IMR-90 (cell line): Measurements from ENCODE around the gene ADGRD1. TPM values are rescaled to one million over a fixed set of nuclear protein-coding genes. Genes with fewer than 3 reads are reported as not detected.

Source experiments
- ATAC-seq: fragments of 200-7000 bp; cut with Tn5 transposase; 2 replicates; pipeline ENCODE4 v1.9.1; 2020; ENCODE audit warnings: low read depth, mild to moderate bottlenecking, moderate library complexity
- BruUV-seq: library from RNA; stranded (reverse); fragments of 400-500 nt; replicated peaks from 2 replicates; lab custom pipeline; 2021; lab: Mats Ljungman, UMichigan
- CTCF ChIA-PET: fragments of 300-600 bp; formaldehyde crosslinking; extraction: SDS; loops from one replicate; lab custom pipeline; 2021; ENCODE audit warnings: antibody characterized with exemption; lab: Yijun Ruan, JAX
- POLR2A ChIA-PET: fragments of 300-600 bp; sonication (Branson Sonifier 250); formaldehyde crosslinking; loops from one replicate; lab custom pipeline; 2022; ENCODE audit warnings: antibody characterized with exemption; ENCODE audit not compliant: unreplicated experiment; lab: Charles Lee
- DNase-seq: peaks from one replicate; pipeline ENCODE4 v3.0.0; 2013
- H2AFZ ChIP-seq: replicated peaks from 2 replicates; pipeline ENCODE3; 2013; ENCODE audit warnings: low read length, mild to moderate bottlenecking; ENCODE audit not compliant: poor library complexity
- H2AK5ac ChIP-seq: 2 replicates; pipeline ENCODE4 v1.6.1; 2013; ENCODE audit warnings: low read depth, low read length, inconsistent platforms
- H2AK9ac ChIP-seq: replicated peaks from 2 replicates; pipeline ENCODE3; 2013; ENCODE audit warnings: mild to moderate bottlenecking, low read depth, low read length, moderate library complexity; ENCODE audit not compliant: poor library complexity
- H2BK120ac ChIP-seq: 2 replicates; pipeline ENCODE4 v1.6.1; 2013; ENCODE audit warnings: low read depth, low read length, inconsistent platforms
- H2BK15ac ChIP-seq: 3 replicates; pipeline ENCODE4 v1.6.1; 2013; ENCODE audit warnings: low read depth, low read length, inconsistent platforms
- H2BK20ac ChIP-seq: 2 replicates; pipeline ENCODE4 v1.6.1; 2013; ENCODE audit warnings: low read depth, mild to moderate bottlenecking, inconsistent platforms, low read length, moderate library complexity
- H2BK5ac ChIP-seq: 2 replicates; pipeline ENCODE4 v1.6.1; 2013; ENCODE audit warnings: mild to moderate bottlenecking, low read depth, low read length, inconsistent platforms; ENCODE audit not compliant: poor library complexity, severe bottlenecking
- H3K14ac ChIP-seq: replicated peaks from 2 replicates; pipeline ENCODE4 v1.6.1; 2013; ENCODE audit warnings: low read depth, low read length, inconsistent platforms
- H3K18ac ChIP-seq: 2 replicates; pipeline ENCODE4 v1.6.1; 2013; ENCODE audit warnings: low read depth, low read length, control low read depth
- H3K23ac ChIP-seq: 2 replicates; pipeline ENCODE4 v1.6.1; 2013; ENCODE audit warnings: low read depth, low read length, inconsistent platforms
- H3K27ac ChIP-seq: 2 replicates; pipeline ENCODE4 v1.5.1; 2013; ENCODE audit warnings: mild to moderate bottlenecking, control low read depth, low read length; ENCODE audit not compliant: insufficient read depth
- H3K27me3 ChIP-seq: 2 replicates; pipeline ENCODE4 v1.6.1; 2013; ENCODE audit warnings: low read length; ENCODE audit not compliant: control insufficient read depth, insufficient read depth
- H3K36me3 ChIP-seq: 2 replicates; pipeline ENCODE4 v1.6.1; 2013; ENCODE audit warnings: low read length, mixed read lengths; ENCODE audit not compliant: control insufficient read depth, insufficient read depth
- H3K4ac ChIP-seq: 2 replicates; pipeline ENCODE4 v1.6.1; 2013; ENCODE audit warnings: low read depth, low read length, inconsistent platforms
- H3K4me1 ChIP-seq: 2 replicates; pipeline ENCODE4 v1.6.1; 2013; ENCODE audit warnings: low read length, mixed read lengths; ENCODE audit not compliant: control insufficient read depth, insufficient read depth
- H3K4me2 ChIP-seq: 2 replicates; pipeline ENCODE4 v1.6.1; 2013; ENCODE audit warnings: low read depth, mild to moderate bottlenecking, control low read depth, low read length, moderate library complexity
- H3K4me3 ChIP-seq: 2 replicates; pipeline ENCODE4 v1.5.1; 2013; ENCODE audit warnings: low read depth, mild to moderate bottlenecking, control low read depth, low read length, moderate library complexity; ENCODE audit not compliant: insufficient read depth
- H3K56ac ChIP-seq: 2 replicates; pipeline ENCODE4 v1.6.1; 2013; ENCODE audit warnings: low read length, inconsistent platforms; ENCODE audit not compliant: insufficient read depth; ENCODE audit errors: extremely low read depth
- H3K79me1 ChIP-seq, 2 experiments: 2 replicates each; pipeline ENCODE4 v1.6.1; 2013; ENCODE audit warnings: low read length in 2 of 2, inconsistent platforms in 1 of 2, low read depth in 1 of 2
- H3K9ac ChIP-seq: 2 replicates; pipeline ENCODE4 v1.6.1; 2013; ENCODE audit warnings: low read depth, low read length, control low read depth
- H3K9me1 ChIP-seq: 2 replicates; pipeline ENCODE4 v1.6.1; 2013; ENCODE audit warnings: low read length, inconsistent platforms; ENCODE audit not compliant: insufficient read depth
- H3K9me3 ChIP-seq: 2 replicates; pipeline ENCODE4 v1.6.1; 2013; ENCODE audit warnings: low read length; ENCODE audit not compliant: control insufficient read depth, insufficient read depth
- H4K20me1 ChIP-seq: 2 replicates; pipeline ENCODE4 v1.6.1; 2013; ENCODE audit warnings: low read length, inconsistent platforms; ENCODE audit not compliant: insufficient read depth
- H4K5ac ChIP-seq: 2 replicates; pipeline ENCODE4 v1.6.1; 2013; ENCODE audit warnings: mild to moderate bottlenecking, low read depth, low read length, control low read depth
- H4K8ac ChIP-seq, 2 experiments: 2 replicates each; pipeline ENCODE4 v1.6.1; 2013; ENCODE audit warnings: low read depth in 2 of 2, low read length in 2 of 2, control low read depth in 1 of 2, inconsistent platforms in 1 of 2
- H4K91ac ChIP-seq: 2 replicates; pipeline ENCODE4 v1.6.1; 2013; ENCODE audit warnings: low read depth, low read length, inconsistent platforms; ENCODE audit not compliant: insufficient read depth
- BHLHE40 ChIP-seq: fragments of 150-350 bp; IDR thresholded peaks from 2 replicates; pipeline ENCODE4 v1.6.1; 2016; ENCODE audit warnings: mild to moderate bottlenecking, low read depth, low read length
- CEBPB ChIP-seq: IDR thresholded peaks from 2 replicates; pipeline ENCODE4 v1.6.1; 2012; ENCODE audit warnings: low read depth, low read length, improper control_type of control experiment
- CHD1 ChIP-seq: IDR thresholded peaks from 2 replicates; pipeline ENCODE4 v1.6.1; 2012; ENCODE audit warnings: low read depth, low read length, improper control_type of control experiment
- FOS ChIP-seq: fragments of 150-350 bp; IDR thresholded peaks from 2 replicates; pipeline ENCODE4 v1.6.1; 2016; ENCODE audit warnings: low read depth, low read length
- MAFK ChIP-seq: IDR thresholded peaks from 2 replicates; pipeline ENCODE4 v1.6.1; 2012; ENCODE audit warnings: low read depth, low read length, improper control_type of control experiment
- MAZ ChIP-seq: IDR thresholded peaks from 2 replicates; pipeline ENCODE4 v1.6.1; 2012; ENCODE audit warnings: low read depth, mild to moderate bottlenecking, low read length, improper control_type of control experiment, moderate library complexity, borderline replicate concordance
- MXI1 ChIP-seq: IDR thresholded peaks from 2 replicates; pipeline ENCODE4 v1.6.1; 2012; ENCODE audit warnings: low read depth, mild to moderate bottlenecking, low read length, moderate library complexity, borderline replicate concordance
- NFE2L2 ChIP-seq: fragments of 150-350 bp; IDR thresholded peaks from 2 replicates; pipeline ENCODE4 v1.6.1; 2016; ENCODE audit warnings: low read depth, mild to moderate bottlenecking, low read length
- POLR2A ChIP-seq: IDR thresholded peaks from 2 replicates; pipeline ENCODE4 v1.6.1; 2012; ENCODE audit warnings: mild to moderate bottlenecking, low read depth, low read length
- RAD21 ChIP-seq: IDR thresholded peaks from 2 replicates; pipeline ENCODE4 v1.6.1; 2012; ENCODE audit warnings: low read length, improper control_type of control experiment
- RCOR1 ChIP-seq: IDR thresholded peaks from 2 replicates; pipeline ENCODE4 v1.6.1; 2012; ENCODE audit warnings: mild to moderate bottlenecking, low read length, improper control_type of control experiment; ENCODE audit not compliant: insufficient replicate concordance
- RFX5 ChIP-seq: IDR thresholded peaks from 2 replicates; pipeline ENCODE4 v1.8.0; 2012; ENCODE audit warnings: low read depth, mild to moderate bottlenecking, low read length, moderate library complexity
- SMC3 ChIP-seq: fragments of 150-350 bp; IDR thresholded peaks from 2 replicates; pipeline ENCODE4 v1.6.1; 2016; ENCODE audit warnings: low read depth, mild to moderate bottlenecking, antibody characterized with exemption, low read length, moderate library complexity
- WGBS, 2 experiments: methylation state at CpG; one replicate each; pipeline versions ENCODE4 v1.1.5 to v1.1.7; 2013; ENCODE audit warnings: missing lambda C conversion rate in 2 of 2; ENCODE audit not compliant: insufficient read length in 1 of 2; ENCODE audit errors: extremely low coverage in 2 of 2; 5-methylcytosine and 5-hydroxymethylcytosine counted together
- dilution Hi-C: fragments of 300-500 bp; cut with HindIII; formaldehyde crosslinking; loops from one replicate; pipeline ENCODE4 v1.14.3; 2018; ENCODE audit warnings: low sequenced_read_pairs; ENCODE audit not compliant: unreplicated experiment
- in situ Hi-C: fragments of 300-500 bp; cut with MboI; formaldehyde crosslinking; loops from 3 replicates; pipeline ENCODE4 v1.14.3; 2019; ENCODE audit warnings: low sequenced_read_pairs, inconsistent platforms, mixed read lengths
- intact Hi-C: fragments of 100-400 bp; cut with micrococcal nuclease; formaldehyde crosslinking; loops from 2 replicates; pipeline ENCODE4 v1.10.0; 2022
- polyA plus RNA-seq, 3 experiments: library from polyadenylated mRNA; depleted of rRNA; stranded (reverse); fragments of >200 nt; gene quantifications; 2 replicates each; pipeline ENCODE4 v1.2.3, GENCODE V29; 2012; ENCODE audit warnings: low replicate concordance in 1 of 3
- total RNA-seq: library from RNA; depleted of rRNA; stranded (reverse); fragments of >200 nt; gene quantifications from 2 replicates; pipeline ENCODE4 v1.2.3, GENCODE V29; 2012
- TF ChIP-seq, protein P1 (sequence below): conservative IDR thresholded peaks from 2 replicates; pipeline ENCODE4 v1.5.1; 2012; ENCODE audit warnings: mild to moderate bottlenecking, low read depth, low read length, improper control_type of control experiment
- TF ChIP-seq, protein P2 (sequence below): fragments of 150-350 bp; IDR thresholded peaks from 2 replicates; pipeline ENCODE4 v1.6.1; 2016; ENCODE audit warnings: low read depth, mild to moderate bottlenecking, low read length, moderate library complexity, borderline replicate concordance
- TF ChIP-seq, protein P3 (sequence below): fragments of 150-350 bp; IDR thresholded peaks from 2 replicates; pipeline ENCODE4 v1.6.1; 2017; ENCODE audit warnings: mild to moderate bottlenecking, antibody characterized with exemption, low read length, low read depth

Gene ADGRD1
- total and polyA plus RNA-seq, 2 of the 4 experiments (the other 2 are of a cell fraction) = not detected

- BruUV-seq = no TSS peak
- no peak overlapping the region for H2AFZ ChIP-seq
- no peaks in the 10 kb centered on the region for H3K79me1 ChIP-seq
- no peak overlapping the region for H2AK5ac ChIP-seq
- CTCF ChIA-PET = no interaction called here
- TF ChIP-seq, protein P1, sequence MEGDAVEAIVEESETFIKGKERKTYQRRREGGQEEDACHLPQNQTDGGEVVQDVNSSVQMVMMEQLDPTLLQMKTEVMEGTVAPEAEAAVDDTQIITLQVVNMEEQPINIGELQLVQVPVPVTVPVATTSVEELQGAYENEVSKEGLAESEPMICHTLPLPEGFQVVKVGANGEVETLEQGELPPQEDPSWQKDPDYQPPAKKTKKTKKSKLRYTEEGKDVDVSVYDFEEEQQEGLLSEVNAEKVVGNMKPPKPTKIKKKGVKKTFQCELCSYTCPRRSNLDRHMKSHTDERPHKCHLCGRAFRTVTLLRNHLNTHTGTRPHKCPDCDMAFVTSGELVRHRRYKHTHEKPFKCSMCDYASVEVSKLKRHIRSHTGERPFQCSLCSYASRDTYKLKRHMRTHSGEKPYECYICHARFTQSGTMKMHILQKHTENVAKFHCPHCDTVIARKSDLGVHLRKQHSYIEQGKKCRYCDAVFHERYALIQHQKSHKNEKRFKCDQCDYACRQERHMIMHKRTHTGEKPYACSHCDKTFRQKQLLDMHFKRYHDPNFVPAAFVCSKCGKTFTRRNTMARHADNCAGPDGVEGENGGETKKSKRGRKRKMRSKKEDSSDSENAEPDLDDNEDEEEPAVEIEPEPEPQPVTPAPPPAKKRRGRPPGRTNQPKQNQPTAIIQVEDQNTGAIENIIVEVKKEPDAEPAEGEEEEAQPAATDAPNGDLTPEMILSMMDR = no peak
- TF ChIP-seq MAFK (no peak), FOS (no peak), BHLHE40 (no peak), NFE2L2 (no peak), POLR2A (no peak), SMC3 (no peak), RFX5 (no peak), CEBPB (no peak), RAD21 (no peak), RCOR1 (no peak), MXI1 (no peak), CHD1 (no peak), MAZ (no peak)
- TF ChIP-seq, protein P2, sequence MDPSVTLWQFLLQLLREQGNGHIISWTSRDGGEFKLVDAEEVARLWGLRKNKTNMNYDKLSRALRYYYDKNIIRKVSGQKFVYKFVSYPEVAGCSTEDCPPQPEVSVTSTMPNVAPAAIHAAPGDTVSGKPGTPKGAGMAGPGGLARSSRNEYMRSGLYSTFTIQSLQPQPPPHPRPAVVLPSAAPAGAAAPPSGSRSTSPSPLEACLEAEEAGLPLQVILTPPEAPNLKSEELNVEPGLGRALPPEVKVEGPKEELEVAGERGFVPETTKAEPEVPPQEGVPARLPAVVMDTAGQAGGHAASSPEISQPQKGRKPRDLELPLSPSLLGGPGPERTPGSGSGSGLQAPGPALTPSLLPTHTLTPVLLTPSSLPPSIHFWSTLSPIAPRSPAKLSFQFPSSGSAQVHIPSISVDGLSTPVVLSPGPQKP = no peak
- TF ChIP-seq, protein P3, sequence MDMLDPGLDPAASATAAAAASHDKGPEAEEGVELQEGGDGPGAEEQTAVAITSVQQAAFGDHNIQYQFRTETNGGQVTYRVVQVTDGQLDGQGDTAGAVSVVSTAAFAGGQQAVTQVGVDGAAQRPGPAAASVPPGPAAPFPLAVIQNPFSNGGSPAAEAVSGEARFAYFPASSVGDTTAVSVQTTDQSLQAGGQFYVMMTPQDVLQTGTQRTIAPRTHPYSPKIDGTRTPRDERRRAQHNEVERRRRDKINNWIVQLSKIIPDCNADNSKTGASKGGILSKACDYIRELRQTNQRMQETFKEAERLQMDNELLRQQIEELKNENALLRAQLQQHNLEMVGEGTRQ = no peak
- H3K27ac ChIP-seq = no peak overlapping the region
- H3K56ac ChIP-seq = no peak overlapping the region
- no peaks in the 10 kb centered on the region for H3K27me3 ChIP-seq
- no peak overlapping the region for H3K4ac ChIP-seq
- H3K9me3 ChIP-seq = peaks cover 30% of the 10 kb centered on the region
- in situ Hi-C loops (no loop called here), dilution Hi-C loops (no loop called here), intact Hi-C loops (no loop called here)
- H3K36me3 ChIP-seq = no peaks in the 10 kb centered on the region
- whole genome bisulfite sequencing, 2 experiments = 21% methylated on average over 7 of the region's 11 CpGs; no CpG with 5 or more reads in 1 of the 2 experiments
- H3K4me2 ChIP-seq = no peak overlapping the region
- H2BK5ac ChIP-seq = no peak overlapping the region
- no peak overlapping the region for H4K8ac ChIP-seq
- no peaks in the 10 kb centered on the region for H3K9me1 ChIP-seq
- ATAC-seq (no peak), DNase-seq (no peak)
- no peak overlapping the region for H2BK15ac ChIP-seq
- H3K4me3 ChIP-seq = no peak overlapping the region
- no peak overlapping the region for H4K91ac ChIP-seq
- no peak overlapping the region for H3K9ac ChIP-seq
- H3K4me1 ChIP-seq = no peaks in the 10 kb centered on the region
- no peak overlapping the region for H3K18ac ChIP-seq
- no peak overlapping the region for H3K23ac ChIP-seq
- no peak overlapping the region for H4K5ac ChIP-seq
- no peak overlapping the region for H3K14ac ChIP-seq
- H2BK20ac ChIP-seq = no peak overlapping the region
- no peak overlapping the region for H2BK120ac ChIP-seq
- H2AK9ac ChIP-seq = no peak overlapping the region
- POLR2A ChIA-PET = no interaction called here
- no peaks in the 10 kb centered on the region for H4K20me1 ChIP-seq
Observed at GRCh38 chr12:130981074-130981742, 27.5 kb downstream of the ADGRD1 start.
